Mammary epithelial cell (primary cell): Measurements from ENCODE around the gene CACTIN.

Experiments used
- EZH2 ChIP-seq: IDR thresholded peaks from 2 replicates; pipeline ENCODE4 v1.6.1; 2012; ENCODE audit warnings: low read length, inconsistent platforms, borderline replicate concordance
- TF ChIP-seq, protein P1 (sequence below), 2 donors: IDR thresholded peaks in 1 of 2; conservative IDR thresholded peaks in 1 of 2; 2 replicates each; pipeline ENCODE4 v1.5.1; 2011 to 2012; ENCODE audit warnings: inconsistent platforms in 2 of 2, low read length in 2 of 2, mild to moderate bottlenecking in 2 of 2, control low read depth in 1 of 2, low read depth in 1 of 2; ENCODE audit not compliant: insufficient read depth in 1 of 2; ENCODE audit errors: extremely low read depth in 1 of 2

DNA sequence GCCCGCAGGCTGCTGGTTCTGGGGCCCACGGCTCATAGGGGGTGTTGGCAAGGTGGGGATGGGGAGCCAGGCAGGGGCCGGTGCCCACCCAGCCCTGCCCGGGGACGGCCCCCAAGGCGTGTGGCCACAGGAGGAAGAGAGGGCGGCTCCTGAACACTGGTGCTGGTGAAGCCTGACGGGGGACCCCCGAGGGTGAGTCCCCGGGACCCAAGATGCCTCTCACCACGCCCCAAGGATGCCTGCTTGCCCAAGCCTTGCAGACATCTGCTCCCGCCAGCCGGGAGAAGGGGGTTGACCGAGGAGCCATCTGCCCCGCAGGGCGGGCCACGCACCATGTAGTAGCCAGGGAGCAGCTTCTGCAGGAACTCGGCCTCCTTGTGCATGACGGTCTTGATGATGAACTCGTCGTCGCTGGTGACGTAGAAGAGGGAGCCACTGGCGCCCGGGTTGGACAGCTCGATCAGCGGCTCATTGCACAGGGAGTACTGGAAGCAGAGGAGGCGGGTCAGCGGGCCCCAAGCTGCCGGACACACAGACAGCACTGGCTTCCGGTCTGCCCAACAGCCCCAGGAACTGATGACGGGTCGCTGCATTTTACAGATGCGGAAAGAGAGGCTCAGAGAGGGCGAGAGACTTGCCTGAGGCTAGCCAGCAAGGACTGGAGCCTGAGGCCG is 29.6 kb upstream of the CACTIN start:
- TF ChIP-seq, protein P1, sequence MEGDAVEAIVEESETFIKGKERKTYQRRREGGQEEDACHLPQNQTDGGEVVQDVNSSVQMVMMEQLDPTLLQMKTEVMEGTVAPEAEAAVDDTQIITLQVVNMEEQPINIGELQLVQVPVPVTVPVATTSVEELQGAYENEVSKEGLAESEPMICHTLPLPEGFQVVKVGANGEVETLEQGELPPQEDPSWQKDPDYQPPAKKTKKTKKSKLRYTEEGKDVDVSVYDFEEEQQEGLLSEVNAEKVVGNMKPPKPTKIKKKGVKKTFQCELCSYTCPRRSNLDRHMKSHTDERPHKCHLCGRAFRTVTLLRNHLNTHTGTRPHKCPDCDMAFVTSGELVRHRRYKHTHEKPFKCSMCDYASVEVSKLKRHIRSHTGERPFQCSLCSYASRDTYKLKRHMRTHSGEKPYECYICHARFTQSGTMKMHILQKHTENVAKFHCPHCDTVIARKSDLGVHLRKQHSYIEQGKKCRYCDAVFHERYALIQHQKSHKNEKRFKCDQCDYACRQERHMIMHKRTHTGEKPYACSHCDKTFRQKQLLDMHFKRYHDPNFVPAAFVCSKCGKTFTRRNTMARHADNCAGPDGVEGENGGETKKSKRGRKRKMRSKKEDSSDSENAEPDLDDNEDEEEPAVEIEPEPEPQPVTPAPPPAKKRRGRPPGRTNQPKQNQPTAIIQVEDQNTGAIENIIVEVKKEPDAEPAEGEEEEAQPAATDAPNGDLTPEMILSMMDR (conservative IDR thresholded peaks at IDR 0.05 in 1 of 2, IDR thresholded peaks at IDR 0.05 in 1 of 2; ENCODE audit: extremely low read depth in 1 of 2, insufficient read depth in 1 of 2, low read depth in 1 of 2, low read length in 2 of 2): no peak
- TF ChIP-seq EZH2: no peak
